ENCODE results near the gene NFIX. TPM values are rescaled to one million over a fixed set of nuclear protein-coding genes. Genes with fewer than 3 reads are reported as not detected.

Gene NFIX
- total and polyA plus RNA-seq, 2 donors (not counting 1 experiment from before 2014, with no cell fraction given), result 0.69 to 5.6 TPM

- TF ChIP-seq EZH2 (IDR thresholded peaks at IDR 0.05; ENCODE audit: borderline replicate concordance, insufficient read depth, low read depth, low read length, poor library complexity, severe bottlenecking) (no peak), CTCF (IDR thresholded peaks at IDR 0.05) (no peak)
- WGBS (ENCODE audit: insufficient coverage), result 78% methylated on average over 6 of the region's 6 CpGs
- ATAC-seq (ENCODE audit: low read depth), result no peak
- Histone ChIP-seq H3K27me3 (replicated peaks in 1 of 4; ENCODE audit: control extremely low read depth in 1 of 4, control insufficient read depth in 3 of 4, insufficient read depth in 4 of 4, low read length in 3 of 4) (no peaks in the 10 kb centered on the region), H3K9ac (ENCODE audit: low read length) (no peak overlapping the region), H3K79me2 (ENCODE audit: control insufficient read depth, insufficient read depth, low read length) (no peaks in the 10 kb centered on the region), H3K9me3 (ENCODE audit: control extremely low read depth in 1 of 3, control insufficient read depth in 2 of 3, insufficient read depth in 1 of 3, low read length in 2 of 3) (no peaks in the 10 kb centered on the region), H3K4me2 (replicated peaks; ENCODE audit: low read depth, low read length, poor library complexity, severe bottlenecking) (no peak overlapping the region), H3K27ac (ENCODE audit: low read length in 2 of 2) (no peak overlapping the region), H2AFZ (ENCODE audit: insufficient read depth, low read depth, low read length, poor library complexity, severe bottlenecking) (no peak overlapping the region), H3K4me1 (ENCODE audit: control insufficient read depth in 2 of 2, insufficient read depth in 2 of 2, low read length in 2 of 2) (no peaks in the 10 kb centered on the region), H3K4me3 (ENCODE audit: control extremely low read depth in 1 of 5, extremely low read depth in 1 of 5, insufficient read depth in 1 of 5, low read depth in 2 of 5, low read length in 4 of 5) (no peak overlapping the region), H4K20me1 (ENCODE audit: control insufficient read depth, insufficient read depth, low read length, poor library complexity, severe bottlenecking) (no peaks in the 10 kb centered on the region), H3K36me3 (replicated peaks in 1 of 2; ENCODE audit: control extremely low read depth in 1 of 2, control insufficient read depth in 1 of 2, extremely low read depth in 1 of 2, insufficient read depth in 2 of 2, low read length in 1 of 2) (no peaks in the 10 kb centered on the region)
- POLR2A ChIA-PET, result no interaction called here
- no peaks in the 10 kb centered on the region for H3K4me1 Mint-ChIP-seq
- intact Hi-C loops (cut with micrococcal nuclease), result no loop called here
- no peak overlapping the region for H3K27ac Mint-ChIP-seq
- H3K4me3 Mint-ChIP-seq, result no peak overlapping the region
- H3K27me3 Mint-ChIP-seq, result peaks cover 12% of the 10 kb centered on the region
- CTCF ChIA-PET, result interaction anchor here (0.6 to 1.0 kb wide), 4 partner anchors 10 to 103 kb away, joined by 3 to 5 read pairs (median 4); no protein-coding TSS in a partner anchor
- H3K9me3 Mint-ChIP-seq (ENCODE audit: insufficient read depth), result no peaks in the 10 kb centered on the region
- DNase-seq, result no peak
Measured at GRCh38 chr19:13068085-13068846, 73.0 kb downstream of the NFIX start.
